Brain microvascular endothelial cell (primary cell): ENCODE data around the gene OTUD1.

Experiments
- DNase-seq: peaks from one replicate; pipeline ENCODE4 v3.0.0-alpha.2; 2020
- H3K27ac ChIP-seq: fragments of 250-450 bp; sonication (Bioruptor Pico); 2 replicates; pipeline ENCODE4 v1.5.1; 2020; ENCODE audit warnings: mild to moderate bottlenecking, moderate library complexity
- H3K27me3 ChIP-seq: fragments of 250-450 bp; sonication (Bioruptor Pico); replicated peaks from 2 replicates; pipeline ENCODE4 v1.5.1; 2020; ENCODE audit warnings: mild to moderate bottlenecking
- H3K36me3 ChIP-seq: fragments of 250-450 bp; sonication (Bioruptor Pico); replicated peaks from 2 replicates; pipeline ENCODE4 v1.5.1; 2020; ENCODE audit warnings: mild to moderate bottlenecking
- H3K4me3 ChIP-seq: 2 replicates; pipeline ENCODE4 v1.5.1; 2011; ENCODE audit warnings: low read depth, mild to moderate bottlenecking, control low read depth, low read length, moderate library complexity
- in situ Hi-C: cut with HindIII; loops from 2 replicates; pipeline ENCODE4 v1.10.0; 2017; ENCODE audit warnings: low sequenced_read_pairs, low pct_ligation_motif_present
- TF ChIP-seq, protein P1 (sequence below): IDR thresholded peaks from 2 replicates; pipeline ENCODE4 v1.5.1; 2011; ENCODE audit warnings: low read depth, mild to moderate bottlenecking, moderate library complexity, low read length, control low read depth, inconsistent platforms; ENCODE audit errors: missing control alignments

The OTUD1 gene

DNA sequence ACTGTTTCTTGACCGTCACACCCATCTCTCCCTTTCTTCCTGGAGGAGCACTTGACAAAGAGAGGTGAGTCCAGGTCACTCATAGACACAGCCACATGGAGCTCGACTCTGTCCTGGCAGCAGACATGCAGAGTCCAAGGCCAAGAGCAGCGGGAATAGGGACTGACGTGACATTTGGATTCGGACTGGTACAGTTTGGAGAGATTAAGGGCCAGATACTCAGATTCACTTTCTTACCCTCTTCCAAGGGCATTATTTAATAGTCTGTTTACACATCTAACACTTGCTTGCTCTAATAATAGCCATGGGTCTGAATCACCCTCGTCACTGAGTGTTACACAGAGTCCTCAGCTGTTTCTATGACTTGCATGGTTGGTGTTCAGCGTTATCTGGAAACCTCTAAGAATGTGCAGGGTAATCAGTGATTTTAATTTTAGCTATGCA is 39.2 kb upstream of the OTUD1 start:
- in situ Hi-C loops: no loop called here
- H3K27me3 ChIP-seq: no peaks in the 10 kb centered on the region
- no peak overlapping the region for H3K4me3 ChIP-seq
- peak overlapping the region; percentile 70 for H3K27ac ChIP-seq
- DNase-seq: peak; percentile 91
- TF ChIP-seq, protein P1, sequence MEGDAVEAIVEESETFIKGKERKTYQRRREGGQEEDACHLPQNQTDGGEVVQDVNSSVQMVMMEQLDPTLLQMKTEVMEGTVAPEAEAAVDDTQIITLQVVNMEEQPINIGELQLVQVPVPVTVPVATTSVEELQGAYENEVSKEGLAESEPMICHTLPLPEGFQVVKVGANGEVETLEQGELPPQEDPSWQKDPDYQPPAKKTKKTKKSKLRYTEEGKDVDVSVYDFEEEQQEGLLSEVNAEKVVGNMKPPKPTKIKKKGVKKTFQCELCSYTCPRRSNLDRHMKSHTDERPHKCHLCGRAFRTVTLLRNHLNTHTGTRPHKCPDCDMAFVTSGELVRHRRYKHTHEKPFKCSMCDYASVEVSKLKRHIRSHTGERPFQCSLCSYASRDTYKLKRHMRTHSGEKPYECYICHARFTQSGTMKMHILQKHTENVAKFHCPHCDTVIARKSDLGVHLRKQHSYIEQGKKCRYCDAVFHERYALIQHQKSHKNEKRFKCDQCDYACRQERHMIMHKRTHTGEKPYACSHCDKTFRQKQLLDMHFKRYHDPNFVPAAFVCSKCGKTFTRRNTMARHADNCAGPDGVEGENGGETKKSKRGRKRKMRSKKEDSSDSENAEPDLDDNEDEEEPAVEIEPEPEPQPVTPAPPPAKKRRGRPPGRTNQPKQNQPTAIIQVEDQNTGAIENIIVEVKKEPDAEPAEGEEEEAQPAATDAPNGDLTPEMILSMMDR: no peak
- no peaks in the 10 kb centered on the region for H3K36me3 ChIP-seq

- TF ChIP-seq, protein P1: no peak
- no peaks in the 10 kb centered on the region for H3K27me3 ChIP-seq
- no peaks in the 10 kb centered on the region for H3K36me3 ChIP-seq
- DNase-seq: no peak
- in situ Hi-C loops: no loop called here
- H3K27ac ChIP-seq: no peak overlapping the region
- no peak overlapping the region for H3K4me3 ChIP-seq
Observed at GRCh38 chr10:23402856-23403255, 36.0 kb upstream of the OTUD1 start.

- no peak for DNase-seq
- no peak overlapping the region for H3K4me3 ChIP-seq
- no peaks in the 10 kb centered on the region for H3K27me3 ChIP-seq
- TF ChIP-seq, protein P1: no peak
- in situ Hi-C loops: no loop called here
- H3K27ac ChIP-seq: no peak overlapping the region
- H3K36me3 ChIP-seq: no peaks in the 10 kb centered on the region
Observed at GRCh38 chr10:23403278-23403677, 35.6 kb upstream of the OTUD1 start.

DNA sequence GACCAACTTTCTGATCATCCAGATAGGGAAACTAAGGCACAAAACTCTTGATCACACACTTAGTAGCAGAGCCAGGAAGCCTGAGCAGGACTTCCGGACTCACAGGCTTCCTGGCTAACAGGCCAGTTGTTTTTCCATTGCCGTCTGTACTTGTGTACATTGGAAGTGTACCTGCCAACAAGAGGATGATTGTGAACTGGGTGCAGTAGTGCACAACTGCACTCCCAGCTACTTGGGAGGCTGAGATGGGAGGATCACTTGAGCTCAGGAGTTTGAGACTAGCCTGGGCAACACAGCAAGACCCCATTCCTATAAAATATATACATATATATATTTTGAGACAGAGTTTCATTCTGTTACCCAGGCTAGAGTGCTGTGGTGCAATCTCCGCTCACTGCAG is 35.2 kb upstream of the OTUD1 start:
- DNase-seq: no peak
- Histone ChIP-seq H3K4me3 (no peak overlapping the region), H3K36me3 (no peaks in the 10 kb centered on the region), H3K27me3 (no peaks in the 10 kb centered on the region), H3K27ac (no peak overlapping the region)
- in situ Hi-C loops: no loop called here
- TF ChIP-seq, protein P1: no peak

DNA sequence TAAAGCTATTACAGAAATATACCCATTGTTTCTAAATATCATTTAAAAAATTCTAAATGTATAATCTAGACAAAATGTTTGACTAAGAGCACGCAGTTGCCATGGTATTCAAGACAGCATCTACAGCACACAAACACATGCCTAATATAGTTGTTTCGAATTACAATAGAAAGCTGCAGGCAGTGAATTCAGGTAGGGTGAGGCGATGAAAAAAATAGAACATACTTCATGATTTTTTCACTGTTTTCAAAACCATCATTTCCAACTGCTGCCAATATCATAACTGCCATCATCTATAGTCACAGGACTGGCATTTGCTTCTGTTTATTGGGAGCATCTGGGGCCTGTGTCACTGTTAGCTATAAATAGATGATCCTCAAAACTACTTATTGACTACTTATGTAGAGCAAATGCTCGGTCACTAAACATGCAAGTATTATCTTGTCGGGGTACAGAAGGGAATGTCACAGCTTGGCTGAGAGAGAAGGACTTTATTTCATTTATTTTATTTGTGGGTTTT is 34.4 kb upstream of the OTUD1 start:
- TF ChIP-seq, protein P1: no peak
- Histone ChIP-seq H3K4me3 (no peak overlapping the region), H3K27ac (no peak overlapping the region), H3K36me3 (no peaks in the 10 kb centered on the region), H3K27me3 (no peaks in the 10 kb centered on the region)
- in situ Hi-C loops: no loop called here
- no peak for DNase-seq

DNA sequence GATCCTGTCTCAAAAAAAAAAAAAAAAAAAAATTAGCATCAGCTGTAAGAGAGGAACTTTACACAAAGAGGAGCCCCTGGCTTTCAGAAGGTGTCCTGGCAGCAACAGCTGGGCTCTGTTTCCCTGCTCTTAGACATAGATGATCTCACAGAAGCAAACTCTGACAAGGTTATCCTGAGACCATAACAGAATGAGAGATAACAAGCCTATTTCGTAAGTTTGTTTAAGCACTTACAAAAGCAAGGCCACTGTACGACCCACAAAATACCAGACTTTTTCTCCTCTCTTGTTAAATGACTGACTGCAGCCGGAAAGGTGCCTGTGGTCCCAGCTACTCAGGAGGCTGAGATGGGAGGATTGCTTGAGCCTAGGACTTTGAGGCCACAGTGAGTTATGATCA is 33.3 kb upstream of the OTUD1 start:
- peak; percentile 29 for DNase-seq

More for the DNA sequence above, 33.3 kb upstream of the OTUD1 start:
- in situ Hi-C loops: no loop called here
- TF ChIP-seq, protein P1: no peak
- Histone ChIP-seq H3K36me3 (no peaks in the 10 kb centered on the region), H3K4me3 (no peak overlapping the region), H3K27me3 (no peaks in the 10 kb centered on the region), H3K27ac (no peak overlapping the region)
